ENCODE results near the gene CTSO. TPM values are rescaled to one million over a fixed set of nuclear protein-coding genes. Genes with fewer than 3 reads are reported as not detected.

CTSO gene
- total RNA-seq, 1 donor from 2014 or later, result 7.6 TPM

Other genes with a start within 250 kb of the CTSO start
- 17.1 to 18.6 TPM (median 17.4 TPM) in 3 replicates for gene GUCY1B1, start 194.8 kb downstream of the CTSO start, total RNA-seq
- gene ASIC5, start 87.6 kb downstream of the CTSO start, total RNA-seq, result not detected in 3 replicates
- 5.8 to 6.8 TPM (median 6.7 TPM) in 3 replicates for gene TDO2, start 50.2 kb downstream of the CTSO start, total RNA-seq

Data from mesothelial cell of epicardium (in vitro differentiated cells).